HepG2 (cell line): Measurements from ENCODE around the gene DISP2. TPM values are rescaled to one million over a fixed set of nuclear protein-coding genes. Genes with fewer than 3 reads are reported as not detected.

ENCODE experiments used
- ATF1 ChIP-seq: IDR thresholded peaks from 2 replicates; pipeline ENCODE4 v1.6.1; 2016; ENCODE audit warnings: mild to moderate bottlenecking, control low read depth
- CBFB ChIP-seq: sonication (generic); formaldehyde crosslinking; IDR thresholded peaks from 2 replicates; pipeline ENCODE4 v1.4.0; 2020; ENCODE audit warnings: missing genetic modification reagents
- CHD4 ChIP-seq: fragments of 200-600 bp; sonication (generic); IDR thresholded peaks from 2 replicates; pipeline ENCODE4 v1.7.0; 2017; ENCODE audit warnings: mild to moderate bottlenecking, low read length, borderline replicate concordance
- GRHL1 ChIP-seq: sonication (generic); formaldehyde crosslinking; conservative IDR thresholded peaks from 2 replicates; pipeline ENCODE4 v1.8.0; 2022; ENCODE audit warnings: missing genetic modification reagents
- HOXA7 ChIP-seq: sonication (generic); formaldehyde crosslinking; IDR thresholded peaks from 2 replicates; pipeline ENCODE4 v1.8.1; 2022; ENCODE audit warnings: mild to moderate bottlenecking, missing genetic modification reagents, moderate library complexity
- KDM6A ChIP-seq: IDR thresholded peaks from 2 replicates; pipeline ENCODE4 v1.6.1; 2016; ENCODE audit warnings: low read depth
- MTERF4 ChIP-seq: sonication (generic); formaldehyde crosslinking; IDR thresholded peaks from 2 replicates; pipeline ENCODE4 v1.8.0; 2023; ENCODE audit warnings: mild to moderate bottlenecking, missing genetic modification reagents
- PAF1 ChIP-seq: IDR thresholded peaks from 2 replicates; pipeline ENCODE4 v1.6.1; 2016; ENCODE audit warnings: missing genetic modification reagents, missing compliant biosample characterization
- PHF20 ChIP-seq: sonication (generic); formaldehyde crosslinking; IDR thresholded peaks from 2 replicates; pipeline ENCODE4 v1.5.0; 2020; ENCODE audit warnings: mild to moderate bottlenecking, missing genetic modification reagents
- SETDB1 ChIP-seq: sonication (generic); formaldehyde crosslinking; IDR thresholded peaks from 2 replicates; pipeline ENCODE4 v1.5.1; 2020; ENCODE audit warnings: missing genetic modification reagents, mild to moderate bottlenecking, borderline replicate concordance
- SRSF1 ChIP-seq: fragments of 200-400 bp; formaldehyde crosslinking; optimal IDR thresholded peaks from 2 replicates; pipeline ENCODE3; 2017; ENCODE audit warnings: mild to moderate bottlenecking, low read depth, low read length, moderate library complexity
- UBTF ChIP-seq: sonication (generic); formaldehyde crosslinking; IDR thresholded peaks from 2 replicates; pipeline ENCODE4 v1.4.0; 2020; ENCODE audit warnings: mild to moderate bottlenecking, missing genetic modification reagents
- ZNF10 ChIP-seq: sonication (generic); formaldehyde crosslinking; IDR thresholded peaks from 2 replicates; pipeline ENCODE4 v1.4.0; 2020; ENCODE audit warnings: mild to moderate bottlenecking, low read depth, missing genetic modification reagents, borderline replicate concordance
- ZNF30 ChIP-seq: sonication (generic); formaldehyde crosslinking; IDR thresholded peaks from 2 replicates; pipeline ENCODE4 v1.5.0; 2020; ENCODE audit warnings: mild to moderate bottlenecking, missing genetic modification reagents
- ZNF841 ChIP-seq: sonication (generic); formaldehyde crosslinking; IDR thresholded peaks from 2 replicates; pipeline ENCODE4 v1.8.1; 2023; ENCODE audit warnings: missing genetic modification reagents, borderline replicate concordance
- polyA plus RNA-seq, 8 experiments: library from polyadenylated mRNA; depleted of rRNA in 3 of 8; stranded (reverse) in 7 of 8; unstranded in 1 of 8; fragments of >200 nt; fragmentation: Illumina TruSeq in 4 of 8; extraction: Trizol in 4 of 8; gene quantifications; 2 replicates each; pipeline versions ENCODE4 v1.2.1 to v1.2.3, GENCODE V29; 2011 to 2016; ENCODE audit warnings: low read depth in 4 of 8, missing spikeins in 1 of 8, mixed read lengths in 1 of 8; ENCODE audit not compliant: insufficient read depth in 1 of 8
- total RNA-seq, 5 experiments: library from RNA; depleted of rRNA; stranded (reverse); fragments of >200 nt; fragmentation: Illumina TruSeq; extraction: Trizol; gene quantifications; 2 replicates each; pipeline ENCODE4 v1.2.3, GENCODE V29; 2016; ENCODE audit warnings: low read depth in 1 of 5
- TF ChIP-seq, protein P1 (sequence below): IDR thresholded peaks from 2 replicates; pipeline ENCODE4 v1.6.1; 2018; ENCODE audit warnings: missing genetic modification reagents, mild to moderate bottlenecking, missing compliant biosample characterization
- TF ChIP-seq, protein P2 (sequence below), 2 experiments: sonication (generic) in 1 of 2; formaldehyde crosslinking in 1 of 2; IDR thresholded peaks; 2 replicates each; pipeline versions ENCODE4 v1.4.0 to v1.6.1; 2018 to 2020; ENCODE audit warnings: missing genetic modification reagents in 2 of 2, borderline replicate concordance in 1 of 2, low read depth in 1 of 2, mild to moderate bottlenecking in 1 of 2, missing biosample characterization in 1 of 2
- TF ChIP-seq, protein P3 (sequence below): sonication (generic); formaldehyde crosslinking; IDR thresholded peaks from 2 replicates; pipeline ENCODE4 v1.4.0; 2020; ENCODE audit warnings: missing genetic modification reagents
- TF ChIP-seq, protein P4 (sequence below): IDR thresholded peaks from 2 replicates; pipeline ENCODE4 v1.6.1; 2016

The DISP2 gene
- total and polyA plus RNA-seq, 2 of the 13 experiments (the other 11 are each of a cell fraction or from before 2014, with no cell fraction given): 0.09 to 0.32 TPM

- TF ChIP-seq, protein P1, sequence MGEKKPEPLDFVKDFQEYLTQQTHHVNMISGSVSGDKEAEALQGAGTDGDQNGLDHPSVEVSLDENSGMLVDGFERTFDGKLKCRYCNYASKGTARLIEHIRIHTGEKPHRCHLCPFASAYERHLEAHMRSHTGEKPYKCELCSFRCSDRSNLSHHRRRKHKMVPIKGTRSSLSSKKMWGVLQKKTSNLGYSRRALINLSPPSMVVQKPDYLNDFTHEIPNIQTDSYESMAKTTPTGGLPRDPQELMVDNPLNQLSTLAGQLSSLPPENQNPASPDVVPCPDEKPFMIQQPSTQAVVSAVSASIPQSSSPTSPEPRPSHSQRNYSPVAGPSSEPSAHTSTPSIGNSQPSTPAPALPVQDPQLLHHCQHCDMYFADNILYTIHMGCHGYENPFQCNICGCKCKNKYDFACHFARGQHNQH (CRISPR knock-in tag): 0 out of 2 replicates have a peak, but pooled peaks have one; percentile 29
- TF ChIP-seq ZNF30: no peak
- no peak for TF ChIP-seq CHD4
- TF ChIP-seq GRHL1 (CRISPR knock-in tag): no peak
- TF ChIP-seq, protein P2, sequence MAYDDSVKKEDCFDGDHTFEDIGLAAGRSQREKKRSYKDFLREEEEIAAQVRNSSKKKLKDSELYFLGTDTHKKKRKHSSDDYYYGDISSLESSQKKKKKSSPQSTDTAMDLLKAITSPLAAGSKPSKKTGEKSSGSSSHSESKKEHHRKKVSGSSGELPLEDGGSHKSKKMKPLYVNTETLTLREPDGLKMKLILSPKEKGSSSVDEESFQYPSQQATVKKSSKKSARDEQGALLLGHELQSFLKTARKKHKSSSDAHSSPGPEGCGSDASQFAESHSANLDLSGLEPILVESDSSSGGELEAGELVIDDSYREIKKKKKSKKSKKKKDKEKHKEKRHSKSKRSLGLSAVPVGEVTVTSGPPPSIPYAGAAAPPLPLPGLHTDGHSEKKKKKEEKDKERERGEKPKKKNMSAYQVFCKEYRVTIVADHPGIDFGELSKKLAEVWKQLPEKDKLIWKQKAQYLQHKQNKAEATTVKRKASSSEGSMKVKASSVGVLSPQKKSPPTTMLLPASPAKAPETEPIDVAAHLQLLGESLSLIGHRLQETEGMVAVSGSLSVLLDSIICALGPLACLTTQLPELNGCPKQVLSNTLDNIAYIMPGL (CRISPR knock-in tag; IDR thresholded peaks at IDR 0.05; ENCODE audit: borderline replicate concordance in 1 of 2, low read depth in 1 of 2): no peak
- TF ChIP-seq KDM6A: no peak
- no peak for TF ChIP-seq PAF1 (CRISPR knock-in tag)
- TF ChIP-seq, protein P3, sequence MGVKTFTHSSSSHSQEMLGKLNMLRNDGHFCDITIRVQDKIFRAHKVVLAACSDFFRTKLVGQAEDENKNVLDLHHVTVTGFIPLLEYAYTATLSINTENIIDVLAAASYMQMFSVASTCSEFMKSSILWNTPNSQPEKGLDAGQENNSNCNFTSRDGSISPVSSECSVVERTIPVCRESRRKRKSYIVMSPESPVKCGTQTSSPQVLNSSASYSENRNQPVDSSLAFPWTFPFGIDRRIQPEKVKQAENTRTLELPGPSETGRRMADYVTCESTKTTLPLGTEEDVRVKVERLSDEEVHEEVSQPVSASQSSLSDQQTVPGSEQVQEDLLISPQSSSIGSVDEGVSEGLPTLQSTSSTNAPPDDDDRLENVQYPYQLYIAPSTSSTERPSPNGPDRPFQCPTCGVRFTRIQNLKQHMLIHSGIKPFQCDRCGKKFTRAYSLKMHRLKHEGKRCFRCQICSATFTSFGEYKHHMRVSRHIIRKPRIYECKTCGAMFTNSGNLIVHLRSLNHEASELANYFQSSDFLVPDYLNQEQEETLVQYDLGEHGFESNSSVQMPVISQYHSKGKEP (CRISPR knock-in tag): no peak
- 0 out of 2 replicates have a peak, but pooled peaks have one; percentile 19 for TF ChIP-seq MTERF4 (CRISPR knock-in tag)
- TF ChIP-seq UBTF (CRISPR knock-in tag): no peak
- TF ChIP-seq ATF1 (CRISPR knock-in tag): no peak
- no peak for TF ChIP-seq SETDB1 (CRISPR knock-in tag)
- no peak for TF ChIP-seq ZNF10
- TF ChIP-seq SRSF1: no peak
- no peak for TF ChIP-seq CBFB (CRISPR knock-in tag)
- TF ChIP-seq, protein P4, sequence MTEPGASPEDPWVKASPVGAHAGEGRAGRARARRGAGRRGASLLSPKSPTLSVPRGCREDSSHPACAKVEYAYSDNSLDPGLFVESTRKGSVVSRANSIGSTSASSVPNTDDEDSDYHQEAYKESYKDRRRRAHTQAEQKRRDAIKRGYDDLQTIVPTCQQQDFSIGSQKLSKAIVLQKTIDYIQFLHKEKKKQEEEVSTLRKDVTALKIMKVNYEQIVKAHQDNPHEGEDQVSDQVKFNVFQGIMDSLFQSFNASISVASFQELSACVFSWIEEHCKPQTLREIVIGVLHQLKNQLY (CRISPR knock-in tag): 0 out of 2 replicates have a peak, but pooled peaks have one; percentile 43
- no peak for TF ChIP-seq PHF20
- no peak for TF ChIP-seq HOXA7 (CRISPR knock-in tag)
- no peak for TF ChIP-seq ZNF841 (CRISPR knock-in tag)
Measured at GRCh38 chr15:40412095-40412759, 54.2 kb downstream of the DISP2 start (continued).
